Gastroesophageal sphincter (tissue), 4 donors: ENCODE results near the gene CEP164. TPM values are rescaled to one million over a fixed set of nuclear protein-coding genes. Genes with fewer than 3 reads are reported as not detected.

Source experiments
- ATAC-seq: fragments of 150-250 bp; one replicate; pipeline ENCODE4 v1.9.1; 2016; ENCODE audit warnings: mild to moderate bottlenecking, moderate library complexity
- H3K27ac ChIP-seq, 4 donors: fragments of 200-600 bp; sonication (generic) in 3 of 4; 1 replicate in 3 of 4; 2 replicates in 1 of 4; pipeline ENCODE4 v1.5.1; 2016 to 2019
- H3K27me3 ChIP-seq: fragments of 200-600 bp; sonication (generic); one replicate; pipeline ENCODE4 v1.5.1; 2019
- H3K36me3 ChIP-seq, 2 donors: fragments of 200-600 bp; sonication (generic); one replicate each; pipeline ENCODE4 v1.5.1; 2019; ENCODE audit warnings: control low read depth in 1 of 2
- H3K4me1 ChIP-seq, 3 donors: fragments of 200-600 bp; sonication (generic); 1 replicate in 2 of 3; 2 replicates in 1 of 3; pipeline ENCODE4 v1.5.1; 2016 to 2019; ENCODE audit warnings: control low read depth in 2 of 3
- H3K4me3 ChIP-seq, 2 donors: fragments of 200-600 bp; sonication (generic); one replicate each; pipeline ENCODE4 v1.5.1; 2019; ENCODE audit warnings: mild to moderate bottlenecking in 1 of 2, moderate library complexity in 1 of 2
- H3K9me3 ChIP-seq, 3 donors: fragments of 200-600 bp; sonication (generic); one replicate each; pipeline ENCODE4 v1.5.1; 2017 to 2019; ENCODE audit warnings: control low read depth in 2 of 3
- EP300 ChIP-seq: sonication (generic); formaldehyde crosslinking; IDR thresholded peaks from one replicate; pipeline ENCODE4 v1.6.1; 2017; ENCODE audit warnings: antibody characterized with exemption, mild to moderate bottlenecking
- POLR2A ChIP-seq, 2 donors: fragments of 450-650 bp; IDR thresholded peaks; one replicate each; pipeline ENCODE4 v1.6.1; 2017; ENCODE audit warnings: antibody characterized with exemption in 2 of 2, mild to moderate bottlenecking in 2 of 2, moderate library complexity in 1 of 2
- POLR2AphosphoS5 ChIP-seq: sonication (generic); formaldehyde crosslinking; IDR thresholded peaks from one replicate; pipeline ENCODE4 v1.6.1; 2017; ENCODE audit warnings: antibody characterized with exemption
- WGBS, 2 donors: methylation state at CpG; one replicate each; pipeline ENCODE4 v1.1.5; 2018; ENCODE audit warnings: low coverage in 1 of 2; 5-methylcytosine and 5-hydroxymethylcytosine counted together
- total RNA-seq, 4 donors: library from RNA; depleted of rRNA; stranded (reverse); fragments of >200 nt; gene quantifications; one replicate each; pipeline ENCODE4 v1.1.0, GENCODE V29; 2016
- TF ChIP-seq, protein P1 (sequence below), 4 experiments: fragments of 200-600 bp in 2 of 4; fragments of 450-650 bp in 2 of 4; sonication (generic) in 1 of 4; IDR thresholded peaks; one replicate each; pipeline ENCODE4 v1.5.1; 2017 to 2019; ENCODE audit warnings: antibody characterized with exemption in 4 of 4, mild to moderate bottlenecking in 2 of 4, moderate library complexity in 2 of 4

CEP164 gene
- total RNA-seq, 4 donors from 2014 or later: 22.3 to 26.3 (median 25.0) TPM

DNA sequence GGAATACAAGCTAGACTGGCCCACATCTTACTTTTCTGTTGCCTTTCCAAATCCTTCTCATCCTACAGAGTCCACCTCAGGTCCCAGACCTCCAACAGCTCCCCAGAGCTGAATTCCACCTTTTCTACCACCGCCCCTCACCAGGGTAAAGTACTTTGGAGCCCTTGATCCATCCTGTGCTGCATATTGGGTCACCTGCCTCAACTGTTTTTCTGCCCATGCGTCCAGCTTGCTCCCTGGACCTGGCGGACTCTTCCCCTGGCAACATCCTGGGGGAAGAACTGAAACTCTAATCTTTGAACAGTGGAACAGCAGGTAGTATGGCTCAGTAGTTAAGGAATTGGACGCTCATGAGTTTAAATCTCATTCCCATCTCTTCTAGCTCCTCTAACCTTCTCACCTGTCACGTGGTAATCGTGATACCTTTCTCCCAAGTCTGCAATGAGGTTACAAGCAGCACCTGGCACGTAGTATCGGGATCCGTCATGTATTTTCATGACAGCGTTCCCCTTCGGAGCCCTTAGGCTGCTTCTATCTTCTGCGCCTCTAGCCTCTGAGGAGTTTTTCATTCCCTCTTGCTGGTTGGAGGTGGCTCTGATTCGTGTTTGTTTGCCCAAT lies 98.1 kb downstream of the CEP164 start:
- TF ChIP-seq POLR2A (IDR thresholded peaks at IDR 0.05): no peak
- no peak for TF ChIP-seq EP300
- no peak for TF ChIP-seq POLR2AphosphoS5
- TF ChIP-seq, protein P1, sequence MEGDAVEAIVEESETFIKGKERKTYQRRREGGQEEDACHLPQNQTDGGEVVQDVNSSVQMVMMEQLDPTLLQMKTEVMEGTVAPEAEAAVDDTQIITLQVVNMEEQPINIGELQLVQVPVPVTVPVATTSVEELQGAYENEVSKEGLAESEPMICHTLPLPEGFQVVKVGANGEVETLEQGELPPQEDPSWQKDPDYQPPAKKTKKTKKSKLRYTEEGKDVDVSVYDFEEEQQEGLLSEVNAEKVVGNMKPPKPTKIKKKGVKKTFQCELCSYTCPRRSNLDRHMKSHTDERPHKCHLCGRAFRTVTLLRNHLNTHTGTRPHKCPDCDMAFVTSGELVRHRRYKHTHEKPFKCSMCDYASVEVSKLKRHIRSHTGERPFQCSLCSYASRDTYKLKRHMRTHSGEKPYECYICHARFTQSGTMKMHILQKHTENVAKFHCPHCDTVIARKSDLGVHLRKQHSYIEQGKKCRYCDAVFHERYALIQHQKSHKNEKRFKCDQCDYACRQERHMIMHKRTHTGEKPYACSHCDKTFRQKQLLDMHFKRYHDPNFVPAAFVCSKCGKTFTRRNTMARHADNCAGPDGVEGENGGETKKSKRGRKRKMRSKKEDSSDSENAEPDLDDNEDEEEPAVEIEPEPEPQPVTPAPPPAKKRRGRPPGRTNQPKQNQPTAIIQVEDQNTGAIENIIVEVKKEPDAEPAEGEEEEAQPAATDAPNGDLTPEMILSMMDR (IDR thresholded peaks at IDR 0.05): no peak
- H3K27me3 ChIP-seq: peaks cover 18% of the 10 kb centered on the region
- 43 to 47% methylated on average over 10 to 11 of the region's 13 CpGs for WGBS, 2 donors
- H3K4me3 ChIP-seq: no peak overlapping the region
- H3K9me3 ChIP-seq: no peaks in the 10 kb centered on the region
- H3K27ac ChIP-seq: no peak overlapping the region
- peaks cover 0 to 8% (median 0%) of the 10 kb centered on the region in 3 donors for H3K4me1 ChIP-seq
- ATAC-seq: peak; percentile 6
- peaks cover 0 to 7% of the 10 kb centered on the region in 2 donors for H3K36me3 ChIP-seq

DNA sequence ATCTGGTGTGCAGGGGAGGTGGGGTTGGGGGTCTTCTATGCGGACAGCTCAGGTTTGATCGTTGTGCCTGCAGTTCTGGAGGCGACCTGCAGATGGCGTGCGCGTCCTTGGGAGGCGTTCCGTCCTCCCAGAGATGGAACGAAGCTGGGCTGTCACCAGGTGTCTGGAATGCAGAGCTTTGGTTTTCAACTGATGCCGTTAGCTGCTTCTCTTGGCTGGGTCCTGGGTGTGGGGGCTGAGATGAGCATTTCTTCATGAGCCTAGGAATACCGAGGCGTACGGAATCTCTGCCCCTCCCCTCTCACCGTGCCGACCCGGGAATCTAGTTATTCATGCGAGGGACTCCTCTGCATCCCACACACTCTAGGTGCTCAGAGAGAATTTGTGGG lies 98.6 kb downstream of the CEP164 start:
- Histone ChIP-seq H3K4me3 (no peak overlapping the region), H3K36me3 (peaks cover 0 to 8% of the 10 kb centered on the region in 2 donors), H3K27ac (no peak overlapping the region), H3K4me1 (peaks cover 0 to 8% (median 0%) of the 10 kb centered on the region in 3 donors), H3K27me3 (peaks cover 18% of the 10 kb centered on the region), H3K9me3 (no peaks in the 10 kb centered on the region)
- 6% methylated on average over 3 of the region's 17 CpGs; no CpG with 5 or more reads in 1 of the 2 donors for WGBS, 2 donors
- peak; percentile 69 for ATAC-seq
- no peak for TF ChIP-seq POLR2A (IDR thresholded peaks at IDR 0.05)
- TF ChIP-seq, protein P1 (IDR thresholded peaks at IDR 0.05): peak; percentile 80 to 97 (median 86)
- TF ChIP-seq EP300: no peak

DNA sequence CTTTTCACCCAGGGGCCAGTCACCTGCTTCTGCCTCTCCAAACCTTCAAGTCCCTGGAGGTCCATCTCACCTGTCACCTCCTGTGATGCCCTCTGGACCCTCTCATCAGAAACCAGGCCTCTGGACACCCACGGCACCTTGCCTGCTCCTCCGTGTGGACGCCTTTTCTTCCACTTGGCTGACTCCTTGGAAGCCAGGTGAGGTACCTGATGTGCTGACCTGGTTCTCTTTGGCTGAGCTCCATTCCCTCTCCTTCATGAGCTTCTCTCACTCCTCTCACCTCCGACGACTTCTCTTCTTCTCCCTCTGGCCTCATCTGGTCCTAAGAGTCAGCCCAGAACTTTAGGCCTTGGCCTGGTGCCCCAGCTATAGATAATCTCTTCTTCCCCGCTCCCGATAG lies 99.3 kb downstream of the CEP164 start:
- Histone ChIP-seq H3K9me3 (no peaks in the 10 kb centered on the region), H3K4me3 (no peak overlapping the region), H3K4me1 (peaks cover 0 to 8% (median 0%) of the 10 kb centered on the region in 3 donors), H3K27me3 (peaks cover 16% of the 10 kb centered on the region), H3K36me3 (peaks cover 0 to 15% of the 10 kb centered on the region in 2 donors), H3K27ac (no peak overlapping the region)
- ATAC-seq: no peak
- WGBS, 2 donors: 78 to 91% methylated on average over 5 to 7 of the region's 7 CpGs
- TF ChIP-seq POLR2AphosphoS5: no peak
- TF ChIP-seq POLR2A (IDR thresholded peaks at IDR 0.05): no peak
- no peak for TF ChIP-seq EP300
- TF ChIP-seq, protein P1 (IDR thresholded peaks at IDR 0.05): no peak

DNA sequence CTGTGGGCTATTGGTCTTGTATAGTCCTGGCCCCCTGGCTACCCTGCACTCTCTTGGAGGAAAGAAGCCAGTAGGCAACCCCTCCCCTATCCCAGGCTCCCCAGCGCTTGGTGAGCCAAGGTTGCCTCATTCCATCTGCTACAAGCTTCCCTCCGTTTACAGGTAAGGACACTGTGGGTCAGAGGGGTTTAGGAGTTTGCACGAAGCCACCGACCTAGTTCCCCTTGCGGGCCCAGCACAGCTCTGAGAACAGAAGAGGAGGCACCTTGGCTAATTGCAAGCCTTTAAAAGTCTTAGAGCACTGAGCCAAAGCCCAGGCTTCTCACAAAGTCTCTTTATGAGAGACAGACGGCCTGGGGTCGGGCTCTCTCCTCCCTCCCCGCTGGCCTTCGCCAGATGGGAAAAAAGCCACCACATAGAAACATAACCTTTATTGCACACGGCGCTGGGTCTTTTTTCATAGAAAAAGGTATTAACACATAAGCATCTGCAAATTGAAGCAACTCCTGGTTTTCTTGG lies 99.8 kb downstream of the CEP164 start:
- peaks cover 0 to 19% of the 10 kb centered on the region in 2 donors for H3K36me3 ChIP-seq
- H3K27me3 ChIP-seq: peaks cover 11% of the 10 kb centered on the region
- peaks cover 0 to 8% (median 0%) of the 10 kb centered on the region in 3 donors for H3K4me1 ChIP-seq
- ATAC-seq: no peak
- WGBS, 2 donors: 67 to 76% methylated on average over 2 to 6 of the region's 11 CpGs
- TF ChIP-seq EP300 (no peak), POLR2A (IDR thresholded peaks at IDR 0.05) (no peak), POLR2AphosphoS5 (no peak)
- TF ChIP-seq, protein P1 (IDR thresholded peaks at IDR 0.05): no peak
- no peak overlapping the region for H3K27ac ChIP-seq
- H3K4me3 ChIP-seq: no peak overlapping the region
- no peaks in the 10 kb centered on the region for H3K9me3 ChIP-seq
